DMS79 (cell line): ENCODE measurements around the gene MGLL.

Experiments used
- DNase-seq: peaks from one replicate; lab custom pipeline; 2025; lab: John Stamatoyannopoulos, UW

The MGLL gene

GRCh38 chr3:127755305-127755681 is 67.0 kb downstream of the MGLL start:
- DNase-seq: no peak

- no peak for DNase-seq
Measured at GRCh38 chr3:127754411-127755304, 67.7 kb downstream of the MGLL start.

- DNase-seq: no peak
Measured at GRCh38 chr3:127753898-127754410, 68.4 kb downstream of the MGLL start.

- no peak for DNase-seq
Measured at GRCh38 chr3:127753338-127753737, 69.0 kb downstream of the MGLL start.

GRCh38 chr3:127751782-127752181 is 70.5 kb downstream of the MGLL start:
- no peak for DNase-seq

GRCh38 chr3:127751163-127751621 is 71.1 kb downstream of the MGLL start:
- DNase-seq: peak; percentile 85

- DNase-seq: peak; percentile 92
Measured at GRCh38 chr3:127750226-127751031, 71.9 kb downstream of the MGLL start.

- DNase-seq: no peak
Measured at GRCh38 chr3:127749787-127750225, 72.5 kb downstream of the MGLL start.

- DNase-seq: no peak
Measured at GRCh38 chr3:127749361-127749760, 73.0 kb downstream of the MGLL start.

GRCh38 chr3:127748754-127749327 is 73.5 kb downstream of the MGLL start:
- peak; percentile 28 for DNase-seq

- DNase-seq: peak; percentile 94
Measured at GRCh38 chr3:127747751-127748521, 74.4 kb downstream of the MGLL start.

GRCh38 chr3:127747066-127747465 is 75.2 kb downstream of the MGLL start:
- DNase-seq: no peak

GRCh38 chr3:127746400-127747057 is 75.8 kb downstream of the MGLL start:
- DNase-seq: no peak

- DNase-seq: no peak
Measured at GRCh38 chr3:127745656-127746399, 76.5 kb downstream of the MGLL start.

- DNase-seq: no peak
Measured at GRCh38 chr3:127744875-127745274, 77.4 kb downstream of the MGLL start.

- no peak for DNase-seq
Measured at GRCh38 chr3:127744253-127744815, 78.0 kb downstream of the MGLL start.

GRCh38 chr3:127743351-127744252 is 78.7 kb downstream of the MGLL start:
- DNase-seq: no peak

- DNase-seq: no peak
Measured at GRCh38 chr3:127742580-127742979, 79.7 kb downstream of the MGLL start.

GRCh38 chr3:127741690-127742089 is 80.6 kb downstream of the MGLL start:
- DNase-seq: no peak
